ENCODE data around the gene MYL6B. TPM values are rescaled to one million over a fixed set of nuclear protein-coding genes. Genes with fewer than 3 reads are reported as not detected.

MYL6B gene
- polyA plus RNA-seq, 1 donor (not counting 4 experiments of a cell fraction or from before 2014, with no cell fraction given), result 44.9 TPM

DNA sequence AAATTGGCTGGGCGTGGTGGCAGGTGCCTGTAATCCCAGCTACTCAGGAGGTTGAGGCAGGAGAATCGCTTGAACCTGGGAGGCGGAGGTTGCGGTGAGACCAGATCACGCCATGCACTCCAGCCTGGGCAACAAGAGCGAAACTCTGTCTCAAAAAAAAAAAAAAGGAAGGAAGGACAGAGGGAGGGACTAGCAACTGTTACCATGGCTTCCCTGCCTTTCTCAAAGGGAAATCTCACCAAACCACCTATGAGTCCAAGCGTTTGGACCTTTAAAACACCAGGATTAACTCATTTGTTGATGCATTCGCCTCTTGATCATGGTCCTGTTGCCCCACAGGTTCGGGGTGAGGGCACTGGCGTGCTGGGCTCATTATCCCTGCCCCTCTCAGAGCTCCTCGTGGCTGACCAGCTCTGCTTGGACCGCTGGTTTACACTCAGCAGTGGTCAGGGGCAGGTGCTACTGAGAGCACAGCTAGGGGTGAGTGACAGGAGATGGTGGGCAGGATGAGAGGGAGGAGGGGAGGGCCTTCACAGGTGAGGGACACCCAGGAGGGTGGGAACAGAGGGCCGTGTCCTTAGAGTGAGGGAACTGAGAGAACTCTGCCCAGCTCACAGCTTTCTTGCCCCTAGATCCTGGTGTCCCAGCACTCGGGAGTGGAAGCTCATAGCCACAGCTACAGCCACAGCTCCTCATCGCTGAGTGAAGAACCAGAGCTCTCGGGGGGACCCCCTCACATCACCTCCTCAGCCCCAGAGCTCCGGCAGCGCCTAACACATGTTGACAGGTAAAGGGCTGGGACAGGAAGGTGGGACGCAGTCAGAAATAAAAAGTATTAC lies 10.2 kb upstream of the MYL6B start:
- Histone ChIP-seq H3K4me3 (ENCODE audit: control insufficient read depth in 2 of 3, extremely low read depth in 1 of 3, insufficient read depth in 2 of 3, low read depth in 1 of 3, low read length in 3 of 3) (no peak overlapping the region), H3K4me2 (ENCODE audit: control insufficient read depth, extremely low read depth, insufficient read depth, low read depth, low read length) (no peak overlapping the region), H3K9me1 (ENCODE audit: control insufficient read depth, extremely low read depth, insufficient read depth, low read length) (no peaks in the 10 kb centered on the region), H3K27me3 (ENCODE audit: control insufficient read depth, extremely low read depth, insufficient read depth, low read length) (no peaks in the 10 kb centered on the region), H3K9ac (ENCODE audit: control insufficient read depth, extremely low read depth, insufficient read depth, low read length) (no peak overlapping the region), H3K9me3 (ENCODE audit: control insufficient read depth, low read depth, low read length) (no peaks in the 10 kb centered on the region), H2AFZ (ENCODE audit: control insufficient read depth, low read length) (no peak overlapping the region), H3K27ac (ENCODE audit: control insufficient read depth, insufficient read depth, low read length) (no peak overlapping the region), H4K20me1 (ENCODE audit: control insufficient read depth, extremely low read depth, insufficient read depth, low read length) (no peaks in the 10 kb centered on the region), H3K36me3 (ENCODE audit: control insufficient read depth in 2 of 2, extremely low read depth in 1 of 2, insufficient read depth in 2 of 2, low read length in 2 of 2) (peaks cover 49 to 50% of the 10 kb centered on the region in 2 experiments), H3K4me1 (ENCODE audit: control insufficient read depth, extremely low read depth, insufficient read depth, low read length) (no peaks in the 10 kb centered on the region), H3K79me2 (ENCODE audit: control insufficient read depth, insufficient read depth, low read length) (no peaks in the 10 kb centered on the region)
- dilution Hi-C loops (cut with MboI; ENCODE audit: extremely low pct_ligation_motif_present, low sequenced_read_pairs), result no loop called here
- DNase-seq (ENCODE audit: low read depth, low spot score), result no peak
- FAIRE-seq, result no peak
- no peak for TF ChIP-seq EZH2 (IDR thresholded peaks at IDR 0.05; ENCODE audit: low read length)
- TF ChIP-seq, protein P1, sequence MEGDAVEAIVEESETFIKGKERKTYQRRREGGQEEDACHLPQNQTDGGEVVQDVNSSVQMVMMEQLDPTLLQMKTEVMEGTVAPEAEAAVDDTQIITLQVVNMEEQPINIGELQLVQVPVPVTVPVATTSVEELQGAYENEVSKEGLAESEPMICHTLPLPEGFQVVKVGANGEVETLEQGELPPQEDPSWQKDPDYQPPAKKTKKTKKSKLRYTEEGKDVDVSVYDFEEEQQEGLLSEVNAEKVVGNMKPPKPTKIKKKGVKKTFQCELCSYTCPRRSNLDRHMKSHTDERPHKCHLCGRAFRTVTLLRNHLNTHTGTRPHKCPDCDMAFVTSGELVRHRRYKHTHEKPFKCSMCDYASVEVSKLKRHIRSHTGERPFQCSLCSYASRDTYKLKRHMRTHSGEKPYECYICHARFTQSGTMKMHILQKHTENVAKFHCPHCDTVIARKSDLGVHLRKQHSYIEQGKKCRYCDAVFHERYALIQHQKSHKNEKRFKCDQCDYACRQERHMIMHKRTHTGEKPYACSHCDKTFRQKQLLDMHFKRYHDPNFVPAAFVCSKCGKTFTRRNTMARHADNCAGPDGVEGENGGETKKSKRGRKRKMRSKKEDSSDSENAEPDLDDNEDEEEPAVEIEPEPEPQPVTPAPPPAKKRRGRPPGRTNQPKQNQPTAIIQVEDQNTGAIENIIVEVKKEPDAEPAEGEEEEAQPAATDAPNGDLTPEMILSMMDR (optimal IDR thresholded peaks at IDR 0.05 in 1 of 3, IDR thresholded peaks at IDR 0.05 in 1 of 3, conservative IDR thresholded peaks at IDR 0.05 in 1 of 3; ENCODE audit: extremely low read depth in 1 of 3, insufficient read depth in 2 of 3, low read length in 3 of 3), result no peak

DNA sequence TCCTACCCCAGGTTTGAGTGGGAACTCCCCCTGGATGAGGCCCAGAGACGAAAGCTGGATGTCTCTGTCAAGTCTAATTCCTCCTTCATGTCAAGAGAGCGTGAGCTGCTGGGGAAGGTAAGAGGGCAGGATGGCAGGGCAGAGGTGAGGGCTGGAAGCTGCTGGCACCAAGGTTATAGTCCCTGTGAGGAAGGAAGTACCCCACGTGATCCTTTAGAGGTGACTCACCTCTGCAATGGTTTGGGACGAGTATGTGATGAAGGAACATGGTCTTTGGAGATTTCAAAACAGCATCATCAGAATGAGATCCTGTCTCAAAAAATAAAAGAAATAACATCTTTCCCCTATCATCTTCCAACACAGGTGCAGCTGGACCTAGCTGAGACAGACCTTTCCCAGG lies 9.2 kb upstream of the MYL6B start:
- no peak for DNase-seq (ENCODE audit: low read depth, low spot score)
- FAIRE-seq, result no peak
- TF ChIP-seq EZH2 (IDR thresholded peaks at IDR 0.05; ENCODE audit: low read length), result no peak
- TF ChIP-seq, protein P1 (optimal IDR thresholded peaks at IDR 0.05 in 1 of 3, IDR thresholded peaks at IDR 0.05 in 1 of 3, conservative IDR thresholded peaks at IDR 0.05 in 1 of 3; ENCODE audit: extremely low read depth in 1 of 3, insufficient read depth in 2 of 3, low read length in 3 of 3), result no peak

More for the DNA sequence above, 9.2 kb upstream of the MYL6B start:
- Histone ChIP-seq H3K9ac (ENCODE audit: control insufficient read depth, extremely low read depth, insufficient read depth, low read length) (no peak overlapping the region), H3K4me1 (ENCODE audit: control insufficient read depth, extremely low read depth, insufficient read depth, low read length) (no peaks in the 10 kb centered on the region), H2AFZ (ENCODE audit: control insufficient read depth, low read length) (no peak overlapping the region), H3K27me3 (ENCODE audit: control insufficient read depth, extremely low read depth, insufficient read depth, low read length) (no peaks in the 10 kb centered on the region), H3K4me2 (ENCODE audit: control insufficient read depth, extremely low read depth, insufficient read depth, low read depth, low read length) (no peak overlapping the region), H3K27ac (ENCODE audit: control insufficient read depth, insufficient read depth, low read length) (no peak overlapping the region), H3K9me1 (ENCODE audit: control insufficient read depth, extremely low read depth, insufficient read depth, low read length) (no peaks in the 10 kb centered on the region), H3K79me2 (ENCODE audit: control insufficient read depth, insufficient read depth, low read length) (no peaks in the 10 kb centered on the region), H3K36me3 (ENCODE audit: control insufficient read depth in 2 of 2, extremely low read depth in 1 of 2, insufficient read depth in 2 of 2, low read length in 2 of 2) (peaks cover 39 to 43% of the 10 kb centered on the region in 2 experiments), H3K9me3 (ENCODE audit: control insufficient read depth, low read depth, low read length) (no peaks in the 10 kb centered on the region), H3K4me3 (ENCODE audit: control insufficient read depth in 2 of 3, extremely low read depth in 1 of 3, insufficient read depth in 2 of 3, low read depth in 1 of 3, low read length in 3 of 3) (no peak overlapping the region), H4K20me1 (ENCODE audit: control insufficient read depth, extremely low read depth, insufficient read depth, low read length) (no peaks in the 10 kb centered on the region)
- dilution Hi-C loops (cut with MboI; ENCODE audit: extremely low pct_ligation_motif_present, low sequenced_read_pairs), result no loop called here

All from keratinocyte (primary cell).